NCI-H1436 treated with DMSO at 0.1 percent for 48 hours (cell line): ENCODE results near the gene ADCY10.
"Not testable (repeated sequence)": the region's sequence is repeated elsewhere in the genome, so short reads cannot be mapped to it uniquely, and the experiment has no call there.

Experiments
- DNase-seq: peaks from one replicate; lab custom pipeline; 2025; lab: John Stamatoyannopoulos, UW

Gene ADCY10

DNA sequence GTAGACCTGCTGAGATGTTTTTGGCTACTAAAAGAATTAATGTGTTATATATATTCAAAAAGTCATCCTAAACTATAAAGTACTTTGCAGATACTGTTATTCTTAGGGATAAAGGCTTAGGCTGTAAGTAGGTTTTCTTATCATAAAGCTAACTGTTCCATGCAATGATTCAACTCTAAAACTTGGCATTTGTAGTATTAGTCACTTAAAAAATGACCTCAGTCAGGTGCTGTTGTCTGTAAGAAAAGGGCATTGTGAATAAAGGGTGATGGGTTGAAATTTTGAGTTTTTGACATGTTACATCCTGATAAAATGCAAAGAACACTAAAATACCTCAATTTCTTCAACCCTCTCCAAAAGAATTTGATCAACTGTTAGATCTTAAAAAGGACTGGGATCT is 32.9 kb downstream of the ADCY10 start:
- DNase-seq: no peak

DNA sequence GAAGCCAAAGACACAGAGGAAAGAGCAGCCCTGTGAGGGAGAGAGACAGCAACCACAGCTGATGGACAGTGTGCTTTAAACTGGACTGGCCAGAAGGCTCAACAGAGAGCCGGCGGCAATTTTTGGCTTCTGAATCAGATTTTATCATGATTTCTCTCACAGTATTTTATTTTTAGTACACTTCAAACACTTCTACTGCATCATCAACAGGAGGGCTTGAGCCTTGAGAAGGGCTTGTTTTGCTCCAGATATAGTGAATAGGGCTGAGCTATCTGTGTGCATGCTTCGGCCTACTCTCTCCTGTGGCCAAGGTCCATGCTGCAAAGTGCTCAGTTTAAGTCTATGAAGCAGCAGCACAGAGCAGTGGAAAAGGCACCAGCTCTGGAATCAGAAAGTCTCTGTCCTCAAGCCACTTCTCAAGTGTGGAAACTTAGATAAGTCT is 33.3 kb downstream of the ADCY10 start:
- no peak for DNase-seq

DNA sequence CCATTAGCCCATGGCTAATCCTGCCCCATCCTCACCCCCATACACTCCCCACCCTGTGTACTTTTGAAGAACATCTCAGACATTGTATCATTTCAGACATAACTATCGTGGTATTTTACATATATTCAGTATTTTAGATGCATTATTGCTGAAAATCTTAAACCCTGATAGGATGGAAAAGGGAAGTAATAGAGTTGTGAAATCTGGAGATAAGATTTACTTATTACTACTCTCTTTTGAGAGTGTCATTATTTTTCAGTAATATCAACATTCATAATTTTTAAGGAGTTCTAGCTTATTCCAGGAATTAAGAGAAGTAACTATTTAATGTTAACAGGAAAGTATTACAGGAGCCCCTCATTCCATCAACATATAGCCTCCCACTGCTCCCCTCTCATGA is 34.4 kb downstream of the ADCY10 start:
- no peak for DNase-seq

GRCh38 chr1:167878372-167879160 is 35.4 kb downstream of the ADCY10 start:
- DNase-seq: no peak

DNA sequence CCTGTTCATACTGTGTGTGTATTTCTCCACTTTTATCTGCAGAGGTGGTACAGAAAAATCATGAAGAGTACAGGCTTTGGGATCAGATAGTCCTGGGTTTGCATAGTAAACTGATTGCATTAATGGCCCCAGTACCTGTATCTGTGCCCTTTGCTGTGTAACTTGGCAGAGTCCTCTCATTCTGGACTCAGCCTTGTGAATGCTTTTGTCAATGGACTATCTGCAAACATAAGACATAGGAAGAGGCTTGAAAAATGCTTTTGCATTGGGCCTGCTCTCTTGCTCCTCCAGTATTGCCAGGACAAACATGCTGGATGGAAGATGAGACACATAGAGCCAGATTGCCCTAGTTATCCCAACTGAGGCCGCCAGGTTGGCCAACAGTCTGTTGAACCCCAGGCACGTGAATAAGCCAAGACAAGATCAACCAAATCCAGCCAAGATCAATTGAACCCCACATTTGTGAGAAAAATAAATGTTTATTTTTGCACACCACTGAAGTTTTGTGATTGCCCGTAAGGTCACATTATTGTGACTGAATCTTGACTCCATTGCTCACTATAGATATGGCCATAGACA is 37.2 kb downstream of the ADCY10 start:
- DNase-seq: no peak

DNA sequence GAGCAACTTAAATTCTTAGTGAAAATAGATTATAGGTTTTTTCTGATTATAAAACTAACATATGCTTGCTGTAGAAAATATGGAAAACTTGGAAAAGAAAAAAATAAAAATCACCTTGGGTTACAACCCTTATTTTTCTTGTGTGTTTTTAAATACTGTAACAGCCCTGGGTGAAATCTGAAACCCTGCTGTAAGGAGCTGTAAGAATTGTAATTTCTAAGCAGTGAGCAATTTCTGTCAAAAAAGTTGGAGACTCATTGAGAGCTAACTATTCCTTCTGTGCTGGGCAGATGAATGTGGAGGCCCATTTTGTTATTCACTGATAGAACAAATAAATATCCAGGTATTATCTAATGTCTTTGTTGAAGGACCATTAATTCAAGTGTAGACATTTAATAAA is 42.6 kb downstream of the ADCY10 start:
- DNase-seq: no peak

DNA sequence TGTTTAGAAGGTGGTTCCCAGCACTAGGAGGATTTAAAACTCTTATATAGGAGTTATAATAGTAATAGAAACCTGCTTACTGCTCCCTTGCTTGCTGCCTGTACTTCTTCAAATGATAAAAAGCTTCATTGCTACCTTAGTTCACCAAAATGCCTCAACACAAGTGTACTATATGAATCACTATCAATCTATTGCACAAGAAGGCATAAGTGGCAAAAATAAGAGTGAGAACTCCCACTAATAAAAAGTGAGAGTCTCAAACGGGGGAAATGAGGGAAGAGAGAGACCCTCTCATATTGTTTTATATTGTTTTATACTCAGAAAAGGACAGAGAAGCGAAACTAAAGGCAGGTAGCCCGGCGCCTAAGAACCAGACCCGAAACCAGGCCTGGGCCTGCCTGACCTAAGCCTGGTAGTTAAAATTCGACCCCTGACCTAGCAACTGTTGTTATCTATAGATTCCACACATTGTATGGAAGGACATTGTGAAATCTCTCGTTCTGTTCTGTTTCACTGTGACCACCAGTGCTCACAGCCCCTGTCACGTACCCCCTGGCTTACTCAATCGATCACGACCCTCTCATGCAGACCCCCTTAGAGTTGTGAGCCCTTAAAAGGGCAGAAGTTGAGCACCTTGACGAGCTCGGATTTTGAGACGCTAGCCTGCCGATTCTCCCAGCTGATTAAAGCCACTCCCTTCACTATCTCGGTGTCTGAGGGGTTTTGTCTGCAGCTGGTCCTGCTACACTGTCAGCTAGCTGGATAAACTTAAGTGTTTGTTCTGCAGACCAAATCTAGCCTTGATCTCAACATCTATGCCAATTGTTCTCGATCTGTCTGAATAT is 44.6 kb downstream of the ADCY10 start:
- not testable (repeated sequence) for DNase-seq

- not testable (repeated sequence) for DNase-seq
These were observed 47.1 kb downstream of the ADCY10 start for GRCh38 chr1:167866739-167867414.

DNA sequence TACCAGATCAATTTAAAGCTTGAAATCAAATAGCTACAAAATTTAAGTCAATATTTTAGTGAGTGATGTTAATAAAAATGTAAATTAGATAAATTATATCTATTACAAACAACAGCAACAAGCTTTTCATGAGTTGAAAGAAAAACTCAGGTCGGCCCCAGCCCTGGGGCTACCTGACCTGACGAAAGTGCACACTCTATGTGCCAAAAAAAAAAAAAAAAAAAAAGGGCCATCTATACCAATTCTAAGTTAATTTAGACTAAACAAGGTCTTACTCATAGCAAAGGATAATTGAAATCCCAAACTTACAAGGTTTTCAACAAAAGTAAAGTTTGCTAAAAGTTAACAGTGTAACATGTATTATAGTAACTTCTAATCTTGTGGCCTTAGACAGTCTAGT is 47.6 kb downstream of the ADCY10 start:
- not testable (repeated sequence) for DNase-seq

GRCh38 chr1:167865804-167866308 is 48.1 kb downstream of the ADCY10 start:
- not testable (repeated sequence) for DNase-seq

GRCh38 chr1:167865193-167865592 is 48.7 kb downstream of the ADCY10 start:
- not testable (repeated sequence) for DNase-seq

- no peak for DNase-seq
These were observed 49.4 kb downstream of the ADCY10 start for GRCh38 chr1:167864392-167865032.

DNA sequence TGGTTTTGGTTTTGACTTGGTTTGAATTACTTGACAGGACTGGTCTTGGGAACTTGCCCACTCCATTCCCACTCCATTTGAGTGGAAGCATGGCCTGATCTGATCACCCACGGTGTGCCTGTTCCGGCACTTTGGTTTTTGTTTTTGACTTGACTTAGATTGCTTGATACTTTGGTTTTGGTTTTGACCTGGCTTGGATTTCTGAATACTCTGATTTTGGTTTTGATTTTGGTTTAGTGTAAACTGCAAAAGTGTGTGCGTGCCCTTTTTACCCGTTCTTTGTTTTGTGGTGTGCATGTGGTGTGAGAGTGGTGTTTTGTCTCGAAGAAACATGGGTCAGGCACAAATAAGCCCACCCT is 50.0 kb downstream of the ADCY10 start:
- DNase-seq: no peak

GRCh38 chr1:167863191-167863920 is 50.6 kb downstream of the ADCY10 start:
- DNase-seq: not testable (repeated sequence)

- no peak for DNase-seq
These were observed 51.4 kb downstream of the ADCY10 start for GRCh38 chr1:167862432-167863076.

GRCh38 chr1:167861664-167862381 is 52.1 kb downstream of the ADCY10 start:
- DNase-seq: no peak

DNA sequence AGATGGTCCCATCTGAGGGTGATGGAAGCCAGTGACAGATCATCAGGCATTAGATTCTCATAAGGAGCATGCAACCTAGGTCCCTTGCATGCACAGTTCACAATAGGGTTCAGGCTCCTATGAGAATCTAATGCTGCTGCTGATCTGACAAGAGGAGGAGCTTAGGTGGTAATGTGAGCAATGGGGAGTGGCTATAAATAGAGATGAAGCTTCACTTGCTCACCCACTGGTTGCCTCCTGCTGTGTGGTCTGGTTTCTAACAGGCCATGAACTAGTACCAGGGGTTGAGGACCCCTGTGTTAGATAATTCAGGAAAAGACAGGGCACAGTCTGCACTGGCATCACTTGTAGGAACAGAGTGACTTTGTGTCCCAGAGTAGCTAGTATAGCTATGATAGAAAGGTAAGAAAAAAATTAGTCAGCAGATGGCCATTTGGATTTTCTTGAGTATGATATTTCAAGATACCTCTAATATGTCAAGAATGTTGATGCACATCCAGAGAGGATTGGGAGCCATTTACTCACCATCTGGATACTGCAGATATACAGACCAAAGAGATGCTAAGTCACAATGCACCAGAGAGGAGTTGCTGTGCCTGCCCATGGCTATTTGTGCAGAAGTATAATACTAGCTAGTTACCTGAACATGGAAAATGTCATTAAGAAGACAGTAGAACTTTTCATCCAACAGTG is 53.6 kb downstream of the ADCY10 start:
- no peak for DNase-seq

- no peak for DNase-seq
These were observed 57.1 kb downstream of the ADCY10 start for GRCh38 chr1:167856711-167857418.
